HG03457 (cell line): ENCODE data around the gene CXCL12.

Experiments
- ATAC-seq: cut with Tn5 transposase; IDR thresholded peaks from one replicate; pipeline ENCODE4 v1.9.1; 2021; ENCODE audit warnings: moderate number of reproducible peaks; ENCODE audit not compliant: unreplicated experiment

CXCL12 gene

GRCh38 chr10:44400541-44400940 lies 15.6 kb upstream of the CXCL12 start:
- ATAC-seq = no peak

GRCh38 chr10:44399659-44400451 lies 15.0 kb upstream of the CXCL12 start:
- ATAC-seq = no peak

GRCh38 chr10:44398747-44399658 lies 14.1 kb upstream of the CXCL12 start:
- no peak for ATAC-seq

DNA sequence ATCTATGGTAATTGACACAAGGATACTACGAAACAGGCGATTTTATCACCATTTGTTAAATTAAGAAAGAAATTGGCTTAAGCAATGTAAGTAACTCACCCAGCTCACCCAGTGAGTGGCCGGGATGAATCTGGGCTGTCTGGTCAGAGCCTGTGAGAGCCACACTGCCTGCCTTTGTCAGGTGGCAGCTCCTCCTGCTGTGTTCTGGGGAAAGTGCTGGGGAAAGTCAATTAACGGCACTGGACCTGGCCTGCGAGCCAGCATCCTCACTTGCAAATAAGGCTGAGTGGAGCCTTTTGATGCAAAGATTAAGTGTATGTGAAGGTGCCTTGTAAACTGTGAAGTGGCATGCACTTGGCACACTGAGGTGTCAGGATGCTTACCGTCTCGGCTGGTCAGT lies 13.4 kb upstream of the CXCL12 start:
- ATAC-seq = no peak

GRCh38 chr10:44397476-44398225 lies 12.8 kb upstream of the CXCL12 start:
- no peak for ATAC-seq

DNA sequence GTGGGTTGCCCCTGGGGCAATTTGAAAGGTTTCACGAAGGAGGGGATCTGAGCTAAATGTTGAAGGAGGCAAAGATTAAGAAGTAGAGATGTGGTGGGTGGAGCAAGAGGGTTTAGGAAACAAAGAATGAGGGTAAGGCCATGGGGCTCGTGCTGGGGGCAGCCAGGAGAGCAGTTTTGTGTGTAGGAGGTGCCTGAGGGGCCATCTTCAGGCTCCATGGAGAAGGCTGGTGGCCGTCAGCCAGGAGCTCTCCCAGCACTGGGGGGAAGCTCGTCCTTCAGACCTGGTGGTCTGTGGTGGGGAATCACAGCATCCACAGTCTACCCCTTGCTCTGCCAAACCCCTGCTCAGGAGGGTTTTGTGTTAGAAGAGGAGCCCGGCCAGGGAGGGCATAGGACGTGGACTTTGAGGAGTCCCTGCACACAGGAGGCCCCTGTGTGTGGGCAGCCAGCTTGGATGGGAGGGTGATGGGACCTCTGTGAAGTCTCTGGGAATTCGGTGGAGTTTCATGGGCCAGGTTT lies 11.8 kb upstream of the CXCL12 start:
- ATAC-seq = no peak

- ATAC-seq = no peak
These were observed 11.2 kb upstream of the CXCL12 start for GRCh38 chr10:44395902-44396670.

GRCh38 chr10:44395396-44395795 lies 10.5 kb upstream of the CXCL12 start:
- ATAC-seq = no peak

- no peak for ATAC-seq
These were observed 9.9 kb upstream of the CXCL12 start for GRCh38 chr10:44394696-44395381.

- no peak for ATAC-seq
These were observed 9.1 kb upstream of the CXCL12 start for GRCh38 chr10:44393834-44394547.

DNA sequence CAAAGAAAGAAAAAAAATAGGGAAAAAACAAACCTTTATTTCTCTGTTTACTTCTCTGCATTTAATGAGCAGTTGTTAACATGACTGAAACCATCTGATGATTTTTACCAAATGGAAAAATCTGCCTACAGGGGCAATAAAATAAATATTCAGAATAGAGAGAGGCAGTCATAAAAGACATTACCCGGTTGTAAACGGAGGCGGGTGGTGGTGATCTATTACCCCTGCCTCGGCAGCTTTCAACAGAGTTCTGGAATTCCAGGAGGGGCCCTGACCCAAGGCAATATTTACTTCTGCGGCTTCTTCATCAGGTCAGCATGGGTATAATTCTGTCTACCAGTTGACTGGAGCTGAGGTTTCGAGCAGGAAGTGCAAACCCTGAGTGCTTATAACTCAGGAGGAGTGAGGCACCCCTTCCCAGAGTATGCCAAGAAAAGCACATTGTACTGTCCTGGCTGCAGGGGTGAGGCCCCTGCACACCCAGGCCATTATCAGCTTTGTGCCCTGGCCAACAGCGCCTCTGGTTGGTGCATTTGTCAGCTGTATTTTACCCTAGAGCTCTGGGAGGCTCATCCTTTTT lies 8.2 kb upstream of the CXCL12 start:
- ATAC-seq = no peak

- no peak for ATAC-seq
These were observed 7.5 kb upstream of the CXCL12 start for GRCh38 chr10:44392420-44392819.

- ATAC-seq = no peak
These were observed 7.1 kb upstream of the CXCL12 start for GRCh38 chr10:44391981-44392380.

DNA sequence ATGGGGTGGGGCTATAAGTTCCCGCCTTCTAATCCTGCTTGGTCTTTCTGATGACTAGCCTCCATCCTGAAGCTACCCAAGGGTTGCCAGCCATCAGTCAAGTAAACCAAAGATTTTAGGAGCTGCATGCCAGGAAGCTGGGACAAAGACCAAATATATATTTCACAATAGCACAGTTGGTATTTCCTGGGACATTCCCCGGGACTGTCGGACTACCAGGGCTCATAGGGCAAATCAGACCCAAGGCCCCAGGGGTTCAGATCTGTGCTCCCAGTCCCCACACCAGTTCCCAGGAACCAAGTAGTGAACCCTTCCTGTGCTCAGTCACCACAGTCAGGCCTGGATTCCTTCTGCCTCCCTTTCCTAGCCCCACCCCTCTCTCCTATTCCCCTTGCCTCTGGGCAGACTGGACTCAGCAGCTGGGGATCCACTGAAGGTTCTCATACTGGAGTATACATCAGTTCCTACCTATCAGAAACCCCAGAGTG lies 5.7 kb upstream of the CXCL12 start:
- ATAC-seq = no peak

DNA sequence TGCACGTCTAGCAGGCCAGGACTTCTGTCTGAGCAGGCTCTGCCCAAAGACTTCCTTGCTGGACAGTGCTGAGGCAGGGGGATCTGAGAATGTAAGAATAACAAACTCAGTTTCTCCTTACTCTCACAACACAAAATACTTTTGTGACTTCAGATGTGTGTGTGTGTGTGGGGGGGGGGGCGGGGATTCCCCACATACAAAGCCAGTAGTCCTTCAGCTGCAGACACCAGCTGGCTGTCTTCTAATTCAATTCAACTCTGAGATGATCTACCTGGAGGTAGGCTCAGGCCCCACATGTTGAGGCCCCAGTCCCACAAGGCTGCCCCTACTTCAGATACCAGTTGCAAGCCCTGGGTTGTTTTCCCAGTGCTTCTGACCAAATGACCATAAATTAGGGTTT lies 4.7 kb upstream of the CXCL12 start:
- no peak for ATAC-seq

- no peak for ATAC-seq
These were observed 4.3 kb upstream of the CXCL12 start for GRCh38 chr10:44389150-44389549.

DNA sequence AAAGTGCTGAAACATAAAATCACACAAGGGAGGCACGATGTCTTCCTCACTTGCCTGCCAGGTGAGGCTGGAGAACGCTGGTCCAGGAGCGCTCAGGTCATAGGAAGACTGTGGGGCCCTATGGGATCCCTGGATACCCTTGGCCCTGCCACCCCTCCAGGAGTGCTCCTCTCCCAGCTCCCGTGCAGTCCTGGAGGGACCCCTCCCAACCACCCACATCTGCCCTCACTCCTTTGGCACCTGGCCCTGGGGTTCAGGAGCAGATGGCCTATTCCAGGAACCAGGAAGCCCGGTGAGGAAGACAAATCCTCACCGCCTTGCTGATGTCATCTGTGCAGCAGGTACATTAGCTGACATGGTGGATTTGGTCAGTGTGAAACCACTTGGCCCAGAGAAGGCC lies 3.7 kb upstream of the CXCL12 start:
- ATAC-seq = no peak

DNA sequence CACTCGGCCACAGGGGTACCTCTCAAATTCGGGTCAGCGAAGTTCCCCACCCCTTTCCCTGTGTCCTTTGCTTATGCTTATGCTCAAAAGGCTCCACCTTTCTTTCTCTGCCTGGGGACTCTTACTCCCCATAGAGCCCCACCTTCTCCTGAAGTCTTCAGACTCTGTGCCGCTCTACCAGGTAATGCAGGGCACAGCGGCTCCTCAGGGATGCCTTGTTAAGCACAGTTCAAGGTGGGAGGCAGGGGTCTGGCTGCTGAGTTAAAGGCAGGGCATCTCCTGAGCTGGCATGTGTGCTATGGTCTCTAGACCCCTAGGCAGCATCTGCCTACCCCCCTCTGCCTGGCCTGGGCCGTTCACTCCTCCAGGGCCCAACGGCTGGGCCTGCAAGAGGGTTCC lies 3.0 kb upstream of the CXCL12 start:
- no peak for ATAC-seq
